ENCODE results near the gene NKX3-2.

Gene NKX3-2

DNA sequence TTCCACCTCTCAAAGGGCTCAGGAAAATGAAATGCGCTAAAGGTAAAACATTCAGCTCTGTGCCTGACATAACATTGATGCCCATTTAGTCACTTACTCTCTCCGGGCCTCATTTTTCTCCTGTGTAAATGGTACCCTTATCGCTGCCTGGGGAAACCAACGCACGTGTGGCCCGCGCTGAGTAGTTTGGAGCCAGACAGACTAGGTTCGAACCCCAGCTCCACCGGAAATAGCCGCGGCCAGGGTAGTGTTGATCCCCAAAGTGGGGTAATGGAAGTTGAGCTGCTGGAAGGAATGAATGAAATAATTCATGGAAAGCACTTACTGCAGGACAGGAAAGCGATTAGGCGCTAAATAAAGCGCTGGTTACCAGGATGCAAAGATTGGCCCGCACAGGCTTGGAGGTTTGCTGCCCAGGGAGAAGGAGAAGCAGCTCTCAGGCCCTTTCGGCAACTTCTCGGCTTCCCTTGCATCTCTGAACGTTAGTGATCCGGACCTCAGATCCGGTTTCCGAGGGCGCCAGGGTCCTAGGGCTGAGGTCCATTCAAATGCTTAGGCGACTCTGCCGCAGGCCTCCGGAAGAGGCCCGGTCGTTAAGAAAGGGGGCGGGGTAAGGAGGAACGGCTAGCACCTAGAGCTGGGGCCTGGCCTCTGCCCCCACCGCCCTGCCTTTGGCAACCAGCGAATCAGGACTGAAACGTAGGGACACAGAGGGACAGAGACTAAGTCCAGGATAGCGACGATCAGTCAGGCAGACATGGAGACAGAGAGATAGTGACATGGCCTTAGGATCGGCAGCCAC, 13.3 kb downstream of the NKX3-2 start:
- no peak for DNase-seq

DNA sequence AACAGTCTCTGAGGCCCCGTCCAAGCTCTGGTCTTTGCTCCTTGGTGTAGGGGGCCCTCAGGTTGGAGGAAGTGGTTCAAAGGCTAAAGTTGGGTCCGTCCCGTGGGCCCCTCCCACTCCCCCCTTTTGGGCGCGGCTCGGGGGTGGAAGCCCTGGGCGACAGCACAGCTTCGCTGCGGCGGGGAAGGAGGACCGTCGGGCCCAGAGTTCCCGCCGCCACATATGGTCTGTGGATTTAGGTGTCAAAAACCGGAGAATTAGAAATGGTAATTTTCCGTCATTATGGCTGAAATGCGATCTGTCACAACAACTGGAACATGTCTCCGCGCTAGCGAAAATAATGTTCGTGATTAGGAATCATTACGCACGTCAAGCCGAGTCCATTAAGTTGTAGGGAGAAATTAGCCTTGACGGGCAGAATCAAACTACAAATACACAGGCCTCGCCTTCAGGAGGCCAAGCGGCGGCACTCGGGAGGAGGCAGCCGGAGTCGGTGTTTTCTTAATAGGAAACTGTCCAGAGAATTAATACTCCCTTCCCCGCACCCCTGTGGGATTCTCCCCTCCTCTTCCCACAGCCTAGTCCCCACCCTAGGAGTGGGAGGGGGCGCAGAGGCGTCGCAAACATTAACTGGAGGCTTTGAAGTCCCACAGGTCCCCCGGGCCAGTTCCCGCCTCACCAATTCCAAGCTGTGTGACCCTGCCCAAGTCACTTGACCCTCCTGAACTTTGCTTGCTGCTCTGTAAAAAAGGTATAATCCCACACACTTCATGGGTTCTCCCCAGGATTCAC, 15.0 kb downstream of the NKX3-2 start:
- DNase-seq = no peak

DNA sequence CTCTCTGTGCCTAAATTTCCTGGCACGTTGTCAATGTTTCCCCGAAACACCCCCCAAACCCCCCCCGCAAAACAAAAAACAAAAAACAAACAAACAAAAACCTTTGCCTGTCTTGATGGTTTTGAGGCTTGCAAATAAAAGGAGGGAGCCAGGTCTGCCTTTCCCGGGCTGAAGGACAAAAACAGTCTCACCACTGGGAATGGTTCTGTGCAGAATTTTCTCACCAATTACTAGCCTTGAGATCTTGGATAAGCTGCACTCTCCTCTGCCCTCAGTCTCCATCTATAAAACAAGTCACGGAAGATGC, 15.5 kb downstream of the NKX3-2 start:
- DNase-seq = no peak

DNA sequence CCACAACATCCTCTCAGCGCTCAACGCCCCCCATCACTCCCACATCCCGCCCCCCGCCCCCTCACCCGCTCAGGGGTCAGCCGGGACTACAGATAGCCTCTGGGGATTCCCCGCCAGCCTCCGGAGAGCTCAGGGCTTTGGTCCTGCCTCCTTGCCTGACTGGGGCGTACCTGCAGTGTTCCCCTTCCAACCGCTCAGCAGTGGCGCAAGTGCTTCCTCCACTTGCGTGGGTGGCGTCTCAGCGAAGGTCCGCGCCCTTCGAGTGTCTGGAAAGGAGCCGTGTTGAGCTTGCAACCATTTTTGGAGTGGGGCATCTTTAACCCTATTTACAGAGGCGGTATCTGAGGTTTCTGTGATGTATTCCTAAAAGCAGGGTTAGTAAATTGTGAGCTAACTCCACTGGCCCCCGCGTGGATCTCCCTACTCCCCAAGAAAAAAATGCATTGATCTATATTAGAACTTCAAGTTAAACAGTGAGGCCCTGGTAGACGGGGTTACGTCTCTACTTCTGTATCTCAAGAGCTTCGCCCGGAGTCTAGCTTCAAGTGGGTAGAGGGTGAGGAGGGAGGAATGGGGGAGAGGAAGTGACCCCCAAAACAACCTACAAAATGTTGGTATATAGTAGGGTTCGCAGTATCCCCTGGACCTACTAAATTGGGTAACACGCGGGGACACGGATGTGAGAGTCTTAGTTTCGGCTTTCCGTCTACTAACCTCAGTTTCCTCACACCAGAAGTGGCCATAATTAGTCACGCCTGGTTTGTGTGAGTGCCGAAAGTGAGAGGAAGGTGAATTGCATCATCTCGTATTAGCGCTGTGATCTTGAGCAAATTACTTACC, 16.1 kb downstream of the NKX3-2 start:
- DNase-seq = no peak

DNA sequence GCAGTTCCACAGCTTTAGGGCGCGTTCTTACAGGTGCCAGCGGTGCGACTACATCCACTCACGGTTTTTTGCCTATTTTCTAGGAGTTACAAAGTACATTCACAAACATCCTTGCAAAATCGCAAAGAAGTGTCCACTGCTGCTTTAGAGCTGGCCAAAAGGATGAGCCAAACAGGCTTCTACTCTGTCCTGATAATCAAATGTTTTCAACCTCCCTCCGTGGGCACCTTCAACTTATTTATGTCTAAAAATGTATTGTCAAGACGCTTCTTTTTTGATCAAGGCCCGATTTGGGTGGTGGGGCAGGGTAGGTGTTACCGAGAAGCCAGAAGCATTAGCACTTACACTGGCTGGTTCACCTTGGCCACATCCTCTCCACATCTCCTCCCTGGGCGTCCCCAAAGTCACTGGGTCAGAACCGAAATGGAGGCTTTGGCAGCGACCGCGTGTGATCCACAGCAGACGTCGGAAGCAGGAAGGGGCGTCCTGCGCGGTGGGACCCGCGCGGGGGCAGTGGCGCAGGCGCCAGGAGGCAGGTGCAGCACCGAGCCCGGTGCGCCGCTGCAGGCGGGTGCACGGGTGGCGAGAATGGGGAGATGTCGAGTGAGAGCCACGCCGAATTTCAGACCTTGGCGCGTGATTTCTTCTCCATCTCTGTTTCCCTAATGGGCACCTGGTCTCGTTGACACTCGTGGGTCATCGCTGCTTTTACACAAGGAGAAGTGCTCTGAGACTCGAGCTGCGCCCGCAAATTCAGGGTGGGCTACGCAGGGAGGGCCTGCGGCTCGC, 16.9 kb downstream of the NKX3-2 start:
- DNase-seq = no peak

DNA sequence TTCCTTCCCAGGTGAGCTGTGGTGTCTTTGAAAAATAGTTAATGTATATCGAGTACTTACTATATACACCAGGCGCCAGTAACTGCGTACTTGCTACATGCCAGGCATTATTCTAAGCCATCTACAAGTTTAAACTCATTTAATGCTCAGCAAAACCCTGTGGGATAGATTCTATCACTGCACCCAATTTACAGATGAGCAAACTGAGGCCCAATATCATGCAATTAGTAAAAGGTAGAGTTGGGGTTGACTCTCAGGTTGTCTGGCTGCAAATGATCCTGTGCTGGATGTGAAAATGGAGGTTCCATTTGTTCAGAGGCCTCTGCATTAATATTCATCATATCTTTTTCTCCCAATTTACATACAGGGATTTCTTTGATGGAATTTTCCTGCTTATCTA, 17.6 kb downstream of the NKX3-2 start:
- no peak for DNase-seq

DNA sequence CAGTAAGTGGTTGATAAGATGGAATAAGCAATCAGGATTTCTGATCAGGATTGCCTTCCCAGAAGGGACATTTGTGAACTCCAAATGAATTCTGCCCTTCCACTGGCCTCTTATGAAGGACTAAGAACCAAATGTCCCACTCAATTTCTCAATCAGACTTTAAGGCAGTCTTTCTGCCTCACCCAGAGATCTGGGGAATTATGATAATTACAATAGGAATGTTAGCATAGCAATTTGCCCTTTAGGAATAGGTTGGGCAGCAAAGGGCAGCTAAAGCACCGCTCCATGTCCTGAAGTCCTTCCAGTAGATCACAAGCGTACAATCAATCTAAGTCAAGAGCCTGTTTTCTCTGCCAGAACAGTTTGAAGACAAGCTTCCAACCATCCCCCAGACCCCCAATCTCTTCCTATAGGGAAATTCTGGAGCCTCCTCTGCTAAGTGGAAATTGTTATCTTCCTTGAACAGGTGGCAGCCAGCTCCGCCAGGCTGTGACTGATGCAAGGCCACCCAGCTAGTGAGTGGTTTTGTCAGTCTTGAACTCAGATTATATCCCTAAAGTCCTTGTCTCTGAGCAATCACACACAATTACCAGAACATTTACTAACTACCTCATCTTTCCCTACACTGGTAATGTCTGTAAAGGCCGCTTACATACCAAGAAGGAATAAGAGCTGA, 18.6 kb downstream of the NKX3-2 start:
- DNase-seq = no peak

DNA sequence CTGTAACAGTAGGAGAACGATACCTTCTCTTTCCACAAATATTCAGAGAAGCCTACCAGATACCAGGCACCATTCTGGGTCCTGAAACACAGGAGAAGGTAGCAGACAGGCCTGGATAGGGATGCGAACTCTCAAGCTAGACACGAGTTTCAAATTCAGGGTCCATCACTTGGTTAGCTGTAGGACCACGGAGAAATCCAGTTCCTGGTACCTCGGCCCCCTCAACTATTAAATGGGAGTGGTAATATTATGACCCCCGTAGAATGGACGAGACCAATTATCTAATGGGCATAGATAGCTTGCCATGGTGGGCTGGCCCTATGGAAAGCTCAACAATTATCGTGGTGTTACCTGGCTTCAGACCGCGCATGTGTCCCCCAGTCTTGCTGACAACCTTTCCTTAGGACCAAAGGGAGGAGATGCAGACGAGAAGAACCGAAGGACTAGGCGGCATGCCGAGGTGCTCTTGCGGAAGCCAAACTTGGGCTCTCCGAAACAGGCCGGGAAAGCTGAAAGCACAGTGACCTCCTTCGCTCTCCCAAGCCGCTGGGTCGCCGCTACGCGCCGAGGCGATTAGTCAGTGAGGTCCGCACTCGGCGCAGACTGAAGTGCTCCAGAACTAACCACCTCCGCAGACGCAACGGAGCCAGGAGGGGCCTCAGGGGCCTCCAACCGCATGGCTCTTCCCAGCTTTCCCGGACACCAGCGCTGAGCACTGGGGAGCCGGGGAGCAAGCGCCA, 19.6 kb downstream of the NKX3-2 start:
- DNase-seq = no peak

DNA sequence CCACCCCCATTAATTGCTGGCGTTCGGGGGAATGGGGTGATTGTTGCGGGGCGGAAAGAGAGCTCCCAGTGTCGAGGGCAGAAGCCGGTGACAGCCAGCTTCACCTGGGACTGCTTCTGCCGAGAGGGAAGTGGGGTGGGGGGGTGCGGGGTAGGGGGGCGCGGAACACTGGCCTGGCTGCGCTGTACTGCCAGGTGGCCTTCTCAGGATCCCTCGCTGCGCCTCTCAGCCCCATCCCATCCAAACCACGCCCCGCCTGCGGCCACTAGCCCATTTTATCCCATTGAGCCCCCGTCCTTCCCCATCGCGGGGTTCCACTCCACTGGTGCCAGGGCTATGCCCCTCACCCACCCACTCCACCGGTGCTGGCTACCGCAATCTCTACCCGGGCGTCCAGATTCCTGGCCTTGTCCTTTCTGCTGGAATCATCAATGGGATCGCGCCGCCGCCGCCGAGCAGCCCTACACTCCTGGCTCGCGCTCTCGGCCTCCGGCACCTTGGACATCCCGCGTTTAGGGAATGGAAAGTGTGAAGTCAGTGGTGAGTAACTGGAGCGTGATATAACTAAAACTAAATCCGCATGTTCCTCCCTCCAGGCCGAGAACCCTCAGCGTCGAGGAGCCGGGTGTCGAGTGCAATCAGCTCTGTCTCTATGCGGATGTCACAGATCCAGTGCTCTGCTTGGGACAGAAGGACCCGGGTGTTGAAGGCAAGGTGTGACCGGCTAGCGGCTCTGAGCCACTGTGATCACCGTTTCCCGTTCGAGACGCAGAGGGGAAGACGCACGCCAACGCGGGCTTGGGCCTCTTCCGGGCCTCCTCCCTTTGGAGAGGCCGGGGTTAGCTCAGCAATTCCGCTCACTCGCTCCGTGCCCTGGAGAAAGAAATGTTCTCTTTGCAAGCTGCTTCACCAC, 20.5 kb downstream of the NKX3-2 start:
- DNase-seq = no peak

DNA sequence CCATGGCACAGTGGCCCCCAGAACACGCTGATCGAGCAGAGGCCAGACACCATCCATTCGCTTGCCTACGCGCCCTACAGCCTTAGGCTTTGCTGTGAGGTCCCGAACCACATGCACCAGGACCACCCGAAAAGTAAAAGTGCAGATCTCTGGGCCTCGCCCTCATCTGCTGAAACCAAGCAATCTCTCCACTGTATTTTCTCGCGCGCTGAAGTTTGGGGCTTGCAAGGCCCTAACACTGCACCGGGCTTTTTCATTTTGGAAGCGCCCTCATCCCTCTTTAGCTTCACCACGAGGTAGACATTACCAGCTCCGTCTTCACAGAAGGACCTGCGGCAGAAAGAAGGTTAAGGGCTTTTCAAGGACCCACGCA, 21.2 kb downstream of the NKX3-2 start:
- DNase-seq = no peak

DNA sequence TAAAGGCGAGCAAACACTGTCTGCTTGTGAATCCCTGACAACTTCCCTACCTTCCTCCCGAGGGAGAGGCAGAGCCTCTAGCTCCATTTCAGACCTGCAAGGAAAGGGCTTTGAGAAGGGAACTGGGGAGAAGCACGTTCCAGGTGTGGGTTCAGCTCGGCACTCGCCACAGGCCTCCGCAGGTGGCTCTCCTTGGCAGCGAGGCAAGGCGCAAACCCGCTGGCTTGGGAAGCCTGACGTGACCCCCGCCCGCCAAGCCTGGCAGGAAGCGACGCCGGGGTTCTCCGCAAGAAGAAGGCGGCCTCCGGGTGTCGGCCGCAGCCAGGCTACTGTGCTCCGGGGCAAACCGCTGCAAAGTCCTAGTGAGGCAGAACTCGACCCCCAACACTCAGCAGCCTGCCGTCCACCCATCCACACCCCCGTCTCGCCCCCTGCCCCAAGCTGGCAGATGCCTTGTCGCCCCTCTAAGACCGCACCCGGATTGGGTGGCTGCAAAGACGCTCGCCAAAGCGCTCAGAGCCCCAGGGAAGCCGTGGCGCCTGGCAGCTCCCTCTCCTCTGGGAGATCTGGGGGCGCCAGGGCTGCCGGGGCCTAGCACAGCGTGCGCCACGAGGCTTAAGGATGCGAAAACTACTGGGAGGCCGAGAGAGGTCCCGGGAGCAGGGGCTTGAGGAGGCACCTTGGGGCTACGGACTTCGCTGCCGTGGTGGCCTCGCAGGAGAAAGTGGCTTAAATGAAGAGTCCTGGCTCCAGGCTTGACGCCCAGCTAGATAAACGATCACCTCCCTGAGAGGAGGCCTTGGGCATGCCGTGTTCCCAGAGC, 21.8 kb downstream of the NKX3-2 start:
- DNase-seq = no peak

DNA sequence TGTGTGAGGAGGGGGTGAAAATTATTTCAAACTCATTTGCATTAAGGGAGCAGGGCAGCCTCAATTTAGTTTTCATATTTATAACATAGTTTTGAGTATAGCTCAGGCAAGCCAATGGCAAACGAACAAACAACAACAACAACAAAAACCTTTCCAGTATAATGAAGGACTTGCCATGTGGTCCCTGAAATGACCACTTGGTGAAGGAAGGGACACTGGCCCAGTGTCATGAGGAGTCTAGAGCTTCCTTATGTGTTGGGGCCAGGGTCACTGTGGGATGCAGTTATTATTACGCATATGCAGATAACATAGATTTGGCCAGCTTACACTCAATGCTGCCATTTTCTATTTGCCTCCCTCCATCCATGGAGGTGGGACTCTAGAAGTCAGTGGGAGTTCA, 23.3 kb downstream of the NKX3-2 start:
- no peak for DNase-seq

DNA sequence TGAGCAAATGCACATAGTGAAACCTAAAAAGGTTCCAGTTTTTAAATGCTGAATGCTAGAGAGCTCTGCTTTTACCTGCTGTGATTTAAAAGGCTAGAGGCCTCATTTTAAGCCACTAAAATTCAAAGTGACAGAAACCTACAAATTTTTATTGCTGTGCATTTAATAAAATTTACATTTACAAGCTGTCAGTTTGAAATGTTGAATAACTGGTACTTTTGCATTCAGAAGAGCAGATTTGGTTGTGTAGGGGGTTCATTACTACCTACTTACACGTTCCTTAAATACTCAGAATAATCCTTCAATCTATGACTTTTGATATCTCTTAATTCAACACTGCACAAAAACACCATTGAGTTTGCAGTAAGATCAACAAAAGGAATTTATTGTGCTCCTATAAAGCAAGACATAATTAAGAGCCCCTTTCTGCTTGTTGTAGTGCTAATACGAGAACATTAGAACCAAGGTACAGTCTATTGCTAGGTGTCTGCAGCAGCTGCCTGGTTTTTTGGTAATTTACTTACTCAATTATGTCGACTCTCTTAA, 27.9 kb downstream of the NKX3-2 start:
- no peak for DNase-seq

DNA sequence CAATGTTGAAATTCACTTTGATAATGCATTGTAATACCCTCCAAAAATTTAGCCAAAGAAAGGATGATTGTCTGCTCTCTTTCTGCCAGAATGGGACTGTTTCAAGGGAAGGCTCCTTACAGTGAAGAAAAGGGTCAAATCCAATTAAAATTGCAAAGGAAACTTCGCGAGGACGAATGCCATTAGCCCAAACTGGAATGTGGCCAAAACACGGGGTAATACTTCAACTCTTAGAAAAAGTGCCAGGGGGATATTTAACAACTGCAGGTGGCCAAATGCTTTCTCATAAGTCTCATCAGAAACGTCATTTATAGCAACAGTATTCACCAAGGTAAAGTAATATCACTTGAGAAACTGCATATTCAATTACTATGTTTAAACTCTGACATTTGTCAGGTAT, 29.0 kb downstream of the NKX3-2 start:
- no peak for DNase-seq

DNA sequence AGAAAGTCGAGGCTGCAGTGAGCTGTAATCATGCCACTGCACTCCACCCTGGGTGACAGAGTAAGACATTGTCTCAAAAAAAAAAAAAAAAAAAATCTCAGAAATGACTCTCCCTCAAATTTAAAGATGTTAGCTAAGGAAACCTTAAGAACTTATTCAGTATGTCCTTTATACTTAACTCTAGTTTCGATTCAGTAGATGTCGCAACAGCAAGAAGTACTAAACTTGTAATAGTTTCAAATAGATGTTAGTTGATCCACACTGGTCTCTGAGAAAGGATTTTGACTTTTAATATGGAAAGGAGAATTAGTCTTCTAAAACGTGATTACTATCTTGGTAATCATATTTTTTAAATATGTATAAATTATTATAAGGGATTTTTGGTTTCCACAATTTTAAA, 29.6 kb downstream of the NKX3-2 start:
- DNase-seq = no peak

DNA sequence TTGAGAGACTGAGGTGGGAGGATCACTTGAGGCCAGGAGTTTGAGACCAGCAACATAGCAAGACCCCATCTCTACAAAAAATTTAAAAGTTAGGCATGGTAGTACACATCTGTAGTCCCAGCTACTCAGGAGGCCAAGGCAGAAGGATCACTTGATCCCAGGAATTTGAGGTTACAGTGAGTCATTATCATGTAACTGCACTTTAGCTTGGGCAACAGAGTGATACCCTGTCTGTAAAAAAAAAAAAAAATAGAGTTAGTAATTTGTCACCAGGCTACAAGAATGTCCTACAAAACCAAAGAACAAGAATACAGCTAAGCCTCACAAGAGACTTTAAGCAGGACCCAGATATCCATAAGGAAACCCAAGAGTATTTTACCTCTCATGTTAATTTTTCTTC, 33.2 kb downstream of the NKX3-2 start:
- DNase-seq = no peak

DNA sequence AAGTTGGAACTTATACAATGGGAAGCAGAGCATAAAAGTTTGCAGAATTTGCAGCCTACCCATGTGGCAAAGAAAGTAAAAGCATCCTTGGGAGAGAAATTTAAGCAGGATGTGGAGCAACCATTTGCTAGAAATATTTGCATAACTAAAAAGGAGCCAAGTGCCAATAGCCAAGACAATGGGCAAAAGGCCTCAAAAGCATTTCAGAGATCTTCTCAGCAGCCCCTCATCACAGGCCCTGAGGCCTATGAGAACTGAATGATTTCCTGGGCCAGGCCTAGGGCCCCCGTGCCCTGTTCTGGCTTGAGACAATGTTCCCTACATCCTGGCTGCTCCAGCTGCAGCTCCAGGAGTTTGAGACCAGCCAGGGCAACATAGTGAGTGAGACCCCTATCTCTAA, 34.9 kb downstream of the NKX3-2 start:
- DNase-seq = no peak

DNA sequence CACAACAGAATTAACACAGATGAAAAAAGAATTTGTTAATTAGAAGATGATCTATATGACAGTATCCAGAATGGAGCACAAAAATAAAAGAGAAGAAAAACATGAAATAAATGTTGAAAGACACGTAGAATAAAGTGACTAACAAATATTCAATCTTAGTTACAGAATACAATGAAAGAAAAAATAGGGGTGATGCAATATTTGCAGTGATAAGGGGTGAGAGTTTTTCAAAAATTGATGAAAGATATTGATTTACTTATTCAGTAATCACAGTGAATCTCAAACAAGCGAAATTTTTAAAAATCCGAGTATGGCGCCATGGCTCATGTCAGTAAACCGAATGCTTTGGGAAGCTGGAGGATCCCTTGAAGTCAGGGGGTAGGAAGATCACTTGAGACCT, 39.9 kb downstream of the NKX3-2 start:
- DNase-seq = no peak

DNA sequence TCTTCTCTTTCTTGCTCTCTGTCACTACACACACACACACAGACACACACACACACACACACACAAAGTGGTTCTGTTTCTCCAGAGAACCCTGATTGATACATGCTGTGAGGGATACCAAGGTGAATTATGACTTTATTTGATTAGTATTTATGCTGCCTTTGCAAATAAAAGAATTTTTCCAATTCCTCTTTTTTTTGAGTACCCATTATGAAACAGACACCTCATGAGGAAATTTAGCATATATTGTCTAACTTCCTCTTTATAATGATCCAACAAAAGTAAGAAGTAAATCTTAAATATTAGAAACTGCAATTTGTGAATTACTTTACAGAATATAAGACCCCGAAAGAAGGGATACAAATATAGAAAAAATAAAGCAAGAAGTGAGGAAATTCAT, 45.8 kb downstream of the NKX3-2 start:
- no peak for DNase-seq

Data from CD4-positive, alpha-beta T cell treated with Interleukin-17A for 4 hours (primary cell).